DND-41 (cell line): ENCODE measurements around the gene EPS15.

Source experiments
- EZH2 ChIP-seq: IDR thresholded peaks from 3 replicates; pipeline ENCODE4 v1.6.1; 2012; ENCODE audit warnings: borderline replicate concordance, low read depth, mild to moderate bottlenecking, moderate library complexity, low read length, inconsistent platforms; ENCODE audit not compliant: severe bottlenecking
- TF ChIP-seq, protein P1 (sequence below): IDR thresholded peaks from 2 replicates; pipeline ENCODE4 v1.5.1; 2012; ENCODE audit warnings: borderline replicate concordance, low read length, moderate library complexity, mild to moderate bottlenecking; ENCODE audit not compliant: poor library complexity, severe bottlenecking; ENCODE audit errors: extremely low read depth

DNA sequence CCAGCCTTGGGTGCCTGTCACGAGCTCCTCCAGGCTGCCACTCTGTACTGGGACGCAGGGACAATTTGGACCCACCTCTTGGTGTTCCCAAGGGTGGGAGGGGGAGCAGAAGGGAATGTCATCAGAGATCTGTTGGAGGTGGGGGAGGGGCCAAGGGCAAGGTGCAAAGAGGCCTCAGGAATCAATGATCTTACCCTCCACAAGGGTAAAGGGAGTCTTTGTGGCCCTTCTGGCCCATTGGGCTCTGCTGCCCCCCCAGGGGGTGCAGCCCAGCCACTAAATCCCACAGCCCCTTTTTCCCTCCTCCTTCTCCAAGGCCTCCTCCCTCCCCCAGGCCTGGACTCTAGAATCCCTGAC lies 197.2 kb downstream of the EPS15 start:
- TF ChIP-seq, protein P1, sequence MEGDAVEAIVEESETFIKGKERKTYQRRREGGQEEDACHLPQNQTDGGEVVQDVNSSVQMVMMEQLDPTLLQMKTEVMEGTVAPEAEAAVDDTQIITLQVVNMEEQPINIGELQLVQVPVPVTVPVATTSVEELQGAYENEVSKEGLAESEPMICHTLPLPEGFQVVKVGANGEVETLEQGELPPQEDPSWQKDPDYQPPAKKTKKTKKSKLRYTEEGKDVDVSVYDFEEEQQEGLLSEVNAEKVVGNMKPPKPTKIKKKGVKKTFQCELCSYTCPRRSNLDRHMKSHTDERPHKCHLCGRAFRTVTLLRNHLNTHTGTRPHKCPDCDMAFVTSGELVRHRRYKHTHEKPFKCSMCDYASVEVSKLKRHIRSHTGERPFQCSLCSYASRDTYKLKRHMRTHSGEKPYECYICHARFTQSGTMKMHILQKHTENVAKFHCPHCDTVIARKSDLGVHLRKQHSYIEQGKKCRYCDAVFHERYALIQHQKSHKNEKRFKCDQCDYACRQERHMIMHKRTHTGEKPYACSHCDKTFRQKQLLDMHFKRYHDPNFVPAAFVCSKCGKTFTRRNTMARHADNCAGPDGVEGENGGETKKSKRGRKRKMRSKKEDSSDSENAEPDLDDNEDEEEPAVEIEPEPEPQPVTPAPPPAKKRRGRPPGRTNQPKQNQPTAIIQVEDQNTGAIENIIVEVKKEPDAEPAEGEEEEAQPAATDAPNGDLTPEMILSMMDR = no peak
- no peak for TF ChIP-seq EZH2
